HG02798 (cell line): Measurements from ENCODE around the gene TMEM69.
"Not testable (repeated sequence)": the region's sequence is repeated elsewhere in the genome, so short reads cannot be mapped to it uniquely, and the experiment has no call there.

ENCODE experiments used
- ATAC-seq: cut with Tn5 transposase; IDR thresholded peaks from one replicate; pipeline ENCODE4 v1.9.1; 2021; ENCODE audit warnings: mild to moderate bottlenecking; ENCODE audit not compliant: unreplicated experiment, poor library complexity

The TMEM69 gene

GRCh38 chr1:45676553-45676952 lies 11.4 kb upstream of the TMEM69 start:
- ATAC-seq: not testable (repeated sequence)

GRCh38 chr1:45677751-45678245 lies 10.2 kb upstream of the TMEM69 start:
- ATAC-seq: no peak

GRCh38 chr1:45678489-45678888 lies 9.5 kb upstream of the TMEM69 start:
- ATAC-seq: no peak

- no peak for ATAC-seq
Observed at GRCh38 chr1:45679123-45679522, 8.9 kb upstream of the TMEM69 start.

- no peak for ATAC-seq
Observed at GRCh38 chr1:45682942-45683341, 5.0 kb upstream of the TMEM69 start.

GRCh38 chr1:45684402-45684801 lies 3.6 kb upstream of the TMEM69 start:
- no peak for ATAC-seq

- ATAC-seq: no peak
Observed at GRCh38 chr1:45685308-45686014, 2.5 kb upstream of the TMEM69 start.

- ATAC-seq: peak; percentile 9
Observed at GRCh38 chr1:45686015-45686287, 2.0 kb upstream of the TMEM69 start.

GRCh38 chr1:45686288-45687013 lies 1.5 kb upstream of the TMEM69 start, which contains the start of gene GPBP1L1:
Gene GPBP1L1 (minus strand): TSS chr1:45686533. CDS start chr1:45659087, 27,446 bp downstream.
- peak; percentile 68 for ATAC-seq

- ATAC-seq: peak; percentile 86
Observed at GRCh38 chr1:45687014-45687753, 797 bp upstream of the TMEM69 start.

- ATAC-seq: not testable (repeated sequence)
Observed at GRCh38 chr1:45693811-45694210, 5.8 kb downstream of the TMEM69 start.

- ATAC-seq: no peak
Observed at GRCh38 chr1:45694823-45695222, 6.8 kb downstream of the TMEM69 start.

- no peak for ATAC-seq
Observed at GRCh38 chr1:45704637-45705036, 16.7 kb downstream of the TMEM69 start.

- no peak for ATAC-seq
Observed at GRCh38 chr1:45713711-45714110, 25.7 kb downstream of the TMEM69 start.

- ATAC-seq: no peak
Observed at GRCh38 chr1:45716700-45717099, 28.7 kb downstream of the TMEM69 start.

GRCh38 chr1:45717386-45717785 lies 29.4 kb downstream of the TMEM69 start:
- not testable (repeated sequence) for ATAC-seq

- ATAC-seq: no peak
Observed at GRCh38 chr1:45718289-45718688, 30.3 kb downstream of the TMEM69 start.

GRCh38 chr1:45721207-45721606 lies 33.2 kb downstream of the TMEM69 start:
- ATAC-seq: no peak

GRCh38 chr1:45722809-45723208 lies 34.8 kb downstream of the TMEM69 start:
- ATAC-seq: no peak

GRCh38 chr1:45723248-45723930 lies 35.4 kb downstream of the TMEM69 start:
- ATAC-seq: no peak
